ENCODE data around the gene ECT2.
"Not testable (repeated sequence)": the region's sequence is repeated elsewhere in the genome, so short reads cannot be mapped to it uniquely, and the experiment has no call there.

The ECT2 gene, protein sequence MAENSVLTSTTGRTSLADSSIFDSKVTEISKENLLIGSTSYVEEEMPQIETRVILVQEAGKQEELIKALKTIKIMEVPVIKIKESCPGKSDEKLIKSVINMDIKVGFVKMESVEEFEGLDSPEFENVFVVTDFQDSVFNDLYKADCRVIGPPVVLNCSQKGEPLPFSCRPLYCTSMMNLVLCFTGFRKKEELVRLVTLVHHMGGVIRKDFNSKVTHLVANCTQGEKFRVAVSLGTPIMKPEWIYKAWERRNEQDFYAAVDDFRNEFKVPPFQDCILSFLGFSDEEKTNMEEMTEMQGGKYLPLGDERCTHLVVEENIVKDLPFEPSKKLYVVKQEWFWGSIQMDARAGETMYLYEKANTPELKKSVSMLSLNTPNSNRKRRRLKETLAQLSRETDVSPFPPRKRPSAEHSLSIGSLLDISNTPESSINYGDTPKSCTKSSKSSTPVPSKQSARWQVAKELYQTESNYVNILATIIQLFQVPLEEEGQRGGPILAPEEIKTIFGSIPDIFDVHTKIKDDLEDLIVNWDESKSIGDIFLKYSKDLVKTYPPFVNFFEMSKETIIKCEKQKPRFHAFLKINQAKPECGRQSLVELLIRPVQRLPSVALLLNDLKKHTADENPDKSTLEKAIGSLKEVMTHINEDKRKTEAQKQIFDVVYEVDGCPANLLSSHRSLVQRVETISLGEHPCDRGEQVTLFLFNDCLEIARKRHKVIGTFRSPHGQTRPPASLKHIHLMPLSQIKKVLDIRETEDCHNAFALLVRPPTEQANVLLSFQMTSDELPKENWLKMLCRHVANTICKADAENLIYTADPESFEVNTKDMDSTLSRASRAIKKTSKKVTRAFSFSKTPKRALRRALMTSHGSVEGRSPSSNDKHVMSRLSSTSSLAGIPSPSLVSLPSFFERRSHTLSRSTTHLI

DNA sequence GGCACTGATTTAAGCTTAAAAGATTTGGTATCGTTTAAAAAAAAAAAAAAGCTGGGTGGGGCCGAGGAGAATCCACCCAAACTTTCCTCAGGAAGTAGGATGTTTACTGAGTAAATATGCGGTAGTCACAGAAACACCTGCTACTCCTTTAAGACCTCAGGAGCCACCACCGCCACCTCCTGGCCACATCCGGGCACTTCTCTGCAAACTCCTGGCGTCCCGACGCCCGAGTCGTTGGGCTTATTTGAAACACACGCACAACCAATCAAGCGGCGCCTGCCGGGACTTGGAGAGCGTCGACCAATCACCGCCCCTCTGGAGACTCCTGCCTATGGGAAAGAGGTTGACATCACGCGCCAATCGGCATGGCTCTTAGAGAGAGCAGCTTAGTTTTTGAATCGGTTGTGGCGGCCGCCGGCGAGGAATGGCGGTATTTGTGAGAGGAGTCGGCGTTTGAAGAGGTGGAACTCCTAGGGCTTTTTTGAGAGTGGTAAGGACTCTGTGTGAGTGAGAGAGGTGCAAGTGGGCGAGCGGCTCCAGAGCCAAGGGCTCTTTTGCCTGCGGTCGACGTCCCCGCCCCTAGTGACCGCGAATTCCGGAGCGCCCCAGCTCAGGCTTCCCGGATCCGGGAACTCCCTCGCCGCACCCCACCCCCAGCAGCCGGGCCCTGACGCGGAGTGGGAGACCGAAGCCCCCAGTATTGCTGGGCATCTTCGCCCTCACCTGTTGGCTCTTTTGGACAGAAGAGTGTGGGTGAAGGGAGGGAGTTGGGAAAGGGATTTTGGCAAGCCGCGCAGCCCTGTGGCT lies at the start of gene ECT2:
ECT2 (plus strand) TSS at position 359 of the 807 bp plus-strand sequence. CDS start 3,805 bp downstream, outside the sequence.
- Histone ChIP-seq H3K27me3 (ENCODE audit: insufficient read depth, low read length) (no peaks in the 10 kb centered on the region), H3K4me3 (ENCODE audit: low read depth, low read length) (peak within 1 kb of the TSS; percentile 87), H3K27ac (ENCODE audit: low read depth, low read length) (peak within 1 kb of the TSS; percentile 97), H3K79me2 (ENCODE audit: control insufficient read depth, insufficient read depth, low read length, unreplicated experiment) (peaks cover 48% of the 10 kb centered on the region), H3K36me3 (ENCODE audit: insufficient read depth, low read length) (peaks cover 11% of the 10 kb centered on the region), H2AFZ (ENCODE audit: low read length, unreplicated experiment) (no peak within 1 kb of the TSS), H3K4me1 (ENCODE audit: control insufficient read depth, insufficient read depth, low read length, unreplicated experiment) (peaks cover 50% of the 10 kb centered on the region)

DNA sequence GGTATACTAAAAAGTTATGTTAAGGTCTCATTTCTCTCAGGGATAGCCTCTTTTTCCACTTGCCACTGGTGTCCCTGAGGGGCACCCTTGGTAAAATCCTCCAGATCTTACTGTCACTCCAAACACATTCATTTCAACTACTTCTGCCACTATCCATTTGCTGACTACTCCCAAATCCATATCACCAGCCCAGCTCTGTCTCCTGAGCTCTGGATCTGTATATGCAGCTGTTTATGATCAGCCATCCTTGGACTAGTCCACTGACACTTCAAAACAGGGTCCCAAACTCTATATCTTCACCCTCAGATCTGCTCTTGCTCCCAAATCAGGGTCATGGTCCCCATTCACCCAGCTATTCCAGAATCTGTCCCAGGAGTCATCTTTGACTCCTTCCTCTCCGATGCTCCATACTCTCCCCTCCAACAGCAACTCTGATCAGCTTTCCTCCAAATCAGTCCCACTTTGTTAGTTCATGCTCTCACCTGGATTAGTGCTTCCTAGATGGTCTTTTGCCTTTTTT lies 49.5 kb upstream of the ECT2 start:
- Histone ChIP-seq H3K27ac (ENCODE audit: low read depth, low read length) (no peak overlapping the region), H3K79me2 (ENCODE audit: control insufficient read depth, insufficient read depth, low read length, unreplicated experiment) (peaks cover 72% of the 10 kb centered on the region), H2AFZ (ENCODE audit: low read length, unreplicated experiment) (no peak overlapping the region), H3K4me1 (ENCODE audit: control insufficient read depth, insufficient read depth, low read length, unreplicated experiment) (no peaks in the 10 kb centered on the region), H3K4me3 (ENCODE audit: low read depth, low read length) (no peak overlapping the region), H3K27me3 (ENCODE audit: insufficient read depth, low read length) (no peaks in the 10 kb centered on the region), H3K36me3 (ENCODE audit: insufficient read depth, low read length) (no peaks in the 10 kb centered on the region)

DNA sequence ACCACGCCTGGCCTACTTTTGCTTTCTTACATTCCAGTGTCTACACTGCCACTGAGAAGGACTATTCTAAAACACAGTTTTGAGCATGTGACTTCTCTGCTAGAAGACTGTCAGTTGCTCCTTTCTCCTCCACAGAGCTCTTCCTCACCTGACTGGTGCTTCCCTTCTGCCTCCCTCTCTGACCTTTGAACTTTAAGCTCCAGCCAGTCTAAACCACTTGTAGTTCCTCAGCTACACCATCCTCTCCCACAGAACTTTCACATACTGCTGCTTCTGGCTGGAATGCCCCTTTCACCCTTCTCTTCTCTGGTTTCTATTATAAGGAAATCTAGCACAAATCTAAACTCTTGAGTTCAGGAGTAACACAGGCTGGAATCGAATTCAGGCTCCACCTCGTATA lies 48.8 kb upstream of the ECT2 start:
- H3K79me2 ChIP-seq (ENCODE audit: control insufficient read depth, insufficient read depth, low read length, unreplicated experiment) = peaks cover 67% of the 10 kb centered on the region
- H2AFZ ChIP-seq (ENCODE audit: low read length, unreplicated experiment) = no peak overlapping the region
- no peak overlapping the region for H3K4me3 ChIP-seq (ENCODE audit: low read depth, low read length)
- no peaks in the 10 kb centered on the region for H3K4me1 ChIP-seq (ENCODE audit: control insufficient read depth, insufficient read depth, low read length, unreplicated experiment)
- no peaks in the 10 kb centered on the region for H3K36me3 ChIP-seq (ENCODE audit: insufficient read depth, low read length)
- H3K27ac ChIP-seq (ENCODE audit: low read depth, low read length) = no peak overlapping the region
- H3K27me3 ChIP-seq (ENCODE audit: insufficient read depth, low read length) = no peaks in the 10 kb centered on the region

- Histone ChIP-seq H3K4me1 (ENCODE audit: control insufficient read depth, insufficient read depth, low read length, unreplicated experiment) (no peaks in the 10 kb centered on the region), H3K27ac (ENCODE audit: low read depth, low read length) (no peak overlapping the region), H3K79me2 (ENCODE audit: control insufficient read depth, insufficient read depth, low read length, unreplicated experiment) (peaks cover 70% of the 10 kb centered on the region), H2AFZ (ENCODE audit: low read length, unreplicated experiment) (no peak overlapping the region), H3K27me3 (ENCODE audit: insufficient read depth, low read length) (no peaks in the 10 kb centered on the region), H3K4me3 (ENCODE audit: low read depth, low read length) (no peak overlapping the region), H3K36me3 (ENCODE audit: insufficient read depth, low read length) (no peaks in the 10 kb centered on the region)
Observed at GRCh38 chr3:172702256-172702655, 48.3 kb upstream of the ECT2 start.

DNA sequence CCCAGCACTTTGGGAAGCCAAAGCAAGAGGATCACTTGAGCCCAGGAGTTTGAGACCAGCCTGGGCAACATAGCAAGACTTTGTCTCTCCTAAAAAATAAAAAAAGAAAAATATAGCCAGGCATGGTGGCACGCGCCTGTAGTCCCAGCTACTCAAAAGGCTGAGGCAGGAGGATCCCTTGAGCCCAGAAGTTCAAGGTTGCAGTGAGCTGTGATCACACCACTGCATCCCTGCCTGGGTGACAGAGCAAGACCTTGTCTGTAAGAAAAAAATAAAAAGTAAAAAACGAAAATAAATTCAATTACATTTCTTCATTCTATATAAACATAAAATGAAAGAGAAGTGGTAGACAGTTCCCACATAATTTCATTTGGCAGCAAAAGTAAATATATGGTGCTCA lies 47.8 kb upstream of the ECT2 start:
- peaks cover 66% of the 10 kb centered on the region for H3K79me2 ChIP-seq (ENCODE audit: control insufficient read depth, insufficient read depth, low read length, unreplicated experiment)
- H3K36me3 ChIP-seq (ENCODE audit: insufficient read depth, low read length); H3K27ac ChIP-seq (ENCODE audit: low read depth, low read length); H3K4me1 ChIP-seq (ENCODE audit: control insufficient read depth, insufficient read depth, low read length, unreplicated experiment); H3K27me3 ChIP-seq (ENCODE audit: insufficient read depth, low read length); H2AFZ ChIP-seq (ENCODE audit: low read length, unreplicated experiment); H3K4me3 ChIP-seq (ENCODE audit: low read depth, low read length): not testable (repeated sequence)

- H3K4me1 ChIP-seq (ENCODE audit: control insufficient read depth, insufficient read depth, low read length, unreplicated experiment) = peaks cover 10% of the 10 kb centered on the region
- no peaks in the 10 kb centered on the region for H3K36me3 ChIP-seq (ENCODE audit: insufficient read depth, low read length)
- no peaks in the 10 kb centered on the region for H3K27me3 ChIP-seq (ENCODE audit: insufficient read depth, low read length)
- no peak overlapping the region for H3K27ac ChIP-seq (ENCODE audit: low read depth, low read length)
- no peak overlapping the region for H3K4me3 ChIP-seq (ENCODE audit: low read depth, low read length)
- peaks cover 68% of the 10 kb centered on the region for H3K79me2 ChIP-seq (ENCODE audit: control insufficient read depth, insufficient read depth, low read length, unreplicated experiment)
- no peak overlapping the region for H2AFZ ChIP-seq (ENCODE audit: low read length, unreplicated experiment)
Observed at GRCh38 chr3:172704001-172704400, 46.5 kb upstream of the ECT2 start.

GRCh38 chr3:172705170-172705569 lies 45.4 kb upstream of the ECT2 start:
- Histone ChIP-seq H3K27ac (ENCODE audit: low read depth, low read length) (no peak overlapping the region), H2AFZ (ENCODE audit: low read length, unreplicated experiment) (no peak overlapping the region), H3K27me3 (ENCODE audit: insufficient read depth, low read length) (no peaks in the 10 kb centered on the region), H3K4me3 (ENCODE audit: low read depth, low read length) (no peak overlapping the region), H3K36me3 (ENCODE audit: insufficient read depth, low read length) (no peaks in the 10 kb centered on the region), H3K79me2 (ENCODE audit: control insufficient read depth, insufficient read depth, low read length, unreplicated experiment) (peaks cover 70% of the 10 kb centered on the region), H3K4me1 (ENCODE audit: control insufficient read depth, insufficient read depth, low read length, unreplicated experiment) (peaks cover 14% of the 10 kb centered on the region)

DNA sequence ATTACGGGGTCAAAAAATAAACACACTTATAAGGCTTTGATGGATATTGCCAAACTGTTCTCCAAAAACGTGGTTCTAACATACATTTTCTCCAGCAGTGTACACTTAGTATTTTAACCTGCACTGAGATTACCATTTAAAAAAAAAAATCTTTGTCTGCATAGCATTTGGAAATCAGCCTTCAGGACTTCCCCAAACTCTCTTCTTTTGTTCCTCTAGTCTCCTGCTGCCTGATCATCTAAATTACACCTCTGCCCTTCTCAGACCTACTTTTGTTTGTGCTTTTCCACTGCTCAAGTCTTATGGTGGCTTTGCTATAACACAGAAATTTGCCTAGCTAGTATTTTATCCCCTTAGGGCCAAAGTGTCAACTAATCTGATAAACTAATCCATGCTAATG lies 43.5 kb upstream of the ECT2 start:
- peaks cover 60% of the 10 kb centered on the region for H3K79me2 ChIP-seq (ENCODE audit: control insufficient read depth, insufficient read depth, low read length, unreplicated experiment)

DNA sequence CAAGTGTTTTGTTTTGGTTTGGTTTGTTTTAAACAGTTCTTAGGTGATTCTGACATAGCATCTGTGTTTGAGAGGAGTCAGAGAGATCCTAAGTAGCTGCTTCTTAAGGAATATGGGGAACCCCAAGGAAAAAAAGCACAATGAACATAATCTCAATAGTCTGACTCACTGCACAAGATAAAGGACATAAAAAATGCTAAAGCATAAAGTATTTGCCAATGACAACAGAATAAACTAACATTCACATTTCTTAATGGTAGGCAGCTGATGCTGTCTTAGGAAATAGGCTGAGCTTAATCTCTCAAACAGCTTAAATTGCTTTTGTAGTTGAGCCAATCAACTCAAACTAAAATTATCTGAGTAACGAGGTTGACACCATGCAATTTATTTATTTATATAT lies 42.6 kb upstream of the ECT2 start:
- Histone ChIP-seq H3K79me2 (ENCODE audit: control insufficient read depth, insufficient read depth, low read length, unreplicated experiment) (peaks cover 55% of the 10 kb centered on the region), H3K36me3 (ENCODE audit: insufficient read depth, low read length) (no peaks in the 10 kb centered on the region), H3K27ac (ENCODE audit: low read depth, low read length) (peak overlapping the region; percentile 37)

More for the DNA sequence above, 43.5 kb upstream of the ECT2 start:
- H2AFZ ChIP-seq (ENCODE audit: low read length, unreplicated experiment) = no peak overlapping the region
- peaks cover 18% of the 10 kb centered on the region for H3K4me1 ChIP-seq (ENCODE audit: control insufficient read depth, insufficient read depth, low read length, unreplicated experiment)
- H3K27ac ChIP-seq (ENCODE audit: low read depth, low read length) = no peak overlapping the region
- no peak overlapping the region for H3K4me3 ChIP-seq (ENCODE audit: low read depth, low read length)
- no peaks in the 10 kb centered on the region for H3K36me3 ChIP-seq (ENCODE audit: insufficient read depth, low read length)
- no peaks in the 10 kb centered on the region for H3K27me3 ChIP-seq (ENCODE audit: insufficient read depth, low read length)

More for the DNA sequence above, 42.6 kb upstream of the ECT2 start:
- Histone ChIP-seq H3K4me1 (ENCODE audit: control insufficient read depth, insufficient read depth, low read length, unreplicated experiment) (peaks cover 21% of the 10 kb centered on the region), H2AFZ (ENCODE audit: low read length, unreplicated experiment) (no peak overlapping the region), H3K4me3 (ENCODE audit: low read depth, low read length) (no peak overlapping the region), H3K27me3 (ENCODE audit: insufficient read depth, low read length) (no peaks in the 10 kb centered on the region)
